Activated CD8-positive, alpha-beta memory T cell treated with anti-CD3 and anti-CD28 coated beads for 1 hour (primary cell): ENCODE data around the gene FRMD5.
A peak's percentile ranks its signal among the peaks of the same experiment; 100 is the strongest.
"Not testable (repeated sequence)": the region's sequence is repeated elsewhere in the genome, so short reads cannot be mapped to it uniquely, and the experiment has no call there.

ENCODE experiments used
- DNase-seq, 2 donors: peaks; one replicate each; pipeline ENCODE4 v3.0.0-alpha.2; 2020; ENCODE audit warnings: low read depth in 1 of 2; ENCODE audit errors: extremely low read depth in 1 of 2

The FRMD5 gene

GRCh38 chr15:43867096-43867495 is 328.0 kb downstream of the FRMD5 start:
- no peak for DNase-seq

- DNase-seq = not testable (repeated sequence)
Measured at GRCh38 chr15:43866636-43867035, 328.4 kb downstream of the FRMD5 start.

- DNase-seq = no peak
Measured at GRCh38 chr15:43859546-43859945, 335.5 kb downstream of the FRMD5 start.

GRCh38 chr15:43854801-43855200 is 340.3 kb downstream of the FRMD5 start:
- DNase-seq = no peak

- no peak for DNase-seq
Measured at GRCh38 chr15:43852607-43853006, 342.5 kb downstream of the FRMD5 start.

GRCh38 chr15:43851251-43851650 is 343.8 kb downstream of the FRMD5 start:
- no peak for DNase-seq

GRCh38 chr15:43845421-43845820 is 349.6 kb downstream of the FRMD5 start:
- DNase-seq = no peak

- not testable (repeated sequence) for DNase-seq
Measured at GRCh38 chr15:43832485-43832884, 362.6 kb downstream of the FRMD5 start.

- not testable (repeated sequence) for DNase-seq
Measured at GRCh38 chr15:43831519-43832052, 363.5 kb downstream of the FRMD5 start.

- not testable (repeated sequence) for DNase-seq
Measured at GRCh38 chr15:43830691-43831275, 364.3 kb downstream of the FRMD5 start.

GRCh38 chr15:43829951-43830540 is 365.0 kb downstream of the FRMD5 start:
- not testable (repeated sequence) for DNase-seq

- no peak for DNase-seq
Measured at GRCh38 chr15:43828061-43828657, 366.9 kb downstream of the FRMD5 start.

GRCh38 chr15:43826508-43827341 is 368.3 kb downstream of the FRMD5 start, which contains the start of gene WDR76:
TSS of gene WDR76 (plus strand) at chr15:43827002. CDS start at chr15:43827033, 31 bp downstream.
- DNase-seq = peak; percentile 7 to 57

- DNase-seq = no peak
Measured at GRCh38 chr15:43826029-43826507, 369.0 kb downstream of the FRMD5 start.

- DNase-seq = not testable (repeated sequence)
Measured at GRCh38 chr15:43825305-43825704, 369.8 kb downstream of the FRMD5 start.

- peak; percentile 81 to 85 for DNase-seq
Measured at GRCh38 chr15:43824302-43825246, 370.5 kb downstream of the FRMD5 start, which contains the start of gene MFAP1. TSS of gene MFAP1 (minus strand) at chr15:43824690. CDS start at chr15:43824569, 121 bp downstream.

- DNase-seq = no peak
Measured at GRCh38 chr15:43821505-43821904, 373.6 kb downstream of the FRMD5 start.
